ENCODE measurements around the gene EPAS1. TPM values are rescaled to one million over a fixed set of nuclear protein-coding genes. Genes with fewer than 3 reads are reported as not detected.
A peak's percentile ranks its signal among the peaks of the same experiment; 100 is the strongest.

The EPAS1 gene
- total and polyA plus RNA-seq, 7 donors: 39.2 to 123 (median 80.4) TPM

DNA sequence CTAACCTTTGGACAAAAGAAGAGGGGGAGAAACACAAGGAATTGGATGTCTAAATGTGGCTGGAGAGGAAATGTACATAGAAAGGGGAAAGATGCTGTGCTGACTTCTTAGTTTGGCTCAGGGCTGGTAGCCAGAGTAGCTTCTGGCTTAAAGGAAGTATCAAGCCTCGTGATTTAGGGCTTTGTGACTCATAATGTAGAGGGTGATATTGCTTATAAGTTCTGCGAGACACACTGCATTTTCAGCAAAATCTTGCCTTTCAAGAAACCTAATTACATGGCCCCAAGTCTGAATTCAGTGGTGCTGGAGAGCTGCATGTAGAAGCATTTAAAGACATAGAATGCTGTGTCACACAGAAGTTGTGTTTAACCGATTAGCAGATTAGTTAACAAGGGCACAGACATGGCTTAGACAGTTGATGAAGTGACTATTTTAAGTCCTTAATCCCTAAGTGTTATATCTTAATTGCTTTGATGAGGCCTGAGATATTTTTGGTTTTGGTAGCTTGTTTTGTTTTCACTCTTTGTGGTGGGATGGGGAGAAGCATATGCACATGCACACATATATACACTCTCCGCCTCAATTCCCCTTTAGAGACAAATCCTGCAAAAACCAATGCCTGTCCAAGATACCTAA lies 66.4 kb downstream of the EPAS1 start:
- Histone ChIP-seq H3K27ac (no peak overlapping the region), H3K9me3 (no peaks in the 10 kb centered on the region), H3K4me3 (no peak overlapping the region), H3K36me3 (ENCODE audit: insufficient read depth in 1 of 2, low read depth in 1 of 2) (peaks cover 4 to 35% of the 10 kb centered on the region in 2 donors), H3K4me1 (peaks cover 14% of the 10 kb centered on the region), H3K27me3 (ENCODE audit: insufficient read depth in 3 of 3, low read length in 2 of 3) (no peaks in the 10 kb centered on the region)
- intact Hi-C loops (cut with DNase I): loop anchor here (2.0 to 10.0 kb wide), 5 partner anchors 66 to 371 kb away; partner anchors contain the start of gene EPAS1 (in 1 of the 2)
- ATAC-seq: no peak
- 80 to 82% (median 81%) methylated on average over 4 of the region's 4 CpGs for WGBS, 3 donors
- TF ChIP-seq, protein P1, sequence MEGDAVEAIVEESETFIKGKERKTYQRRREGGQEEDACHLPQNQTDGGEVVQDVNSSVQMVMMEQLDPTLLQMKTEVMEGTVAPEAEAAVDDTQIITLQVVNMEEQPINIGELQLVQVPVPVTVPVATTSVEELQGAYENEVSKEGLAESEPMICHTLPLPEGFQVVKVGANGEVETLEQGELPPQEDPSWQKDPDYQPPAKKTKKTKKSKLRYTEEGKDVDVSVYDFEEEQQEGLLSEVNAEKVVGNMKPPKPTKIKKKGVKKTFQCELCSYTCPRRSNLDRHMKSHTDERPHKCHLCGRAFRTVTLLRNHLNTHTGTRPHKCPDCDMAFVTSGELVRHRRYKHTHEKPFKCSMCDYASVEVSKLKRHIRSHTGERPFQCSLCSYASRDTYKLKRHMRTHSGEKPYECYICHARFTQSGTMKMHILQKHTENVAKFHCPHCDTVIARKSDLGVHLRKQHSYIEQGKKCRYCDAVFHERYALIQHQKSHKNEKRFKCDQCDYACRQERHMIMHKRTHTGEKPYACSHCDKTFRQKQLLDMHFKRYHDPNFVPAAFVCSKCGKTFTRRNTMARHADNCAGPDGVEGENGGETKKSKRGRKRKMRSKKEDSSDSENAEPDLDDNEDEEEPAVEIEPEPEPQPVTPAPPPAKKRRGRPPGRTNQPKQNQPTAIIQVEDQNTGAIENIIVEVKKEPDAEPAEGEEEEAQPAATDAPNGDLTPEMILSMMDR (IDR thresholded peaks at IDR 0.05): no peak
- DNase-seq: no peak

DNA sequence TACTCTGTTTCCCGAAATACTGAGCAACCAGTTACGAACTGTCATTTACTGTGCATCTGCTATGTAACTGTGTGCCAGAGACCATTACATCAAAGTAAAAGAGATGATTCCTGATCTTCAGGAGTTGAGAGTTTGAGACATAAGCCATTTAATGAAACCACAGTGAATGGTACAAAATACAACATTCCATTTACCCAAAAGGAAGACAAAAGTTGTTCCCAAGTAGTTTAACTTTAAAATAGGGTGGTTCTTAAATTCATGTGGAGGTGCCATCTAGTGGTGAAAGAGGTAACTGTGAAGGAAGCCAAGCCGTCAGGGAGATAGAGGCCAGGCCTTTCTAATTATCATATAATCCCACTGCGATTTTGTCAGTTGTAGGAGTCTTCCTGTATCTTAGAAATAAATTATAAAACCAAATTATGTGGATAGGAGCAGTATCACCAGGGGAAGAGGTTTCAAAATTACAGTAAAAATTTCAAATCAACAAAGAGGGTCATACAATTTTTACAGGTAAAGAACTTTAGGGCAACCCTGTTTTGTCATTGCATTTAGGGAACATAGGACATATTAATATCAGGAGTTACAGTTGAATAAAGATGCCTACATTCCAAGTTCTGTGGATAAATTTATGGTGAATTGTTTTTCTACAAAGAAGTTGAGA lies 67.7 kb downstream of the EPAS1 start:
- intact Hi-C loops (cut with DNase I): loop anchor here (2.0 to 10.0 kb wide), 7 partner anchors 68 to 373 kb away; partner anchors contain the start of gene EPAS1 (in 2 of the 2)
- DNase-seq: no peak
- Histone ChIP-seq H3K36me3 (ENCODE audit: insufficient read depth in 1 of 2, low read depth in 1 of 2) (peaks cover 4 to 46% of the 10 kb centered on the region in 2 donors), H3K27ac (no peak overlapping the region), H3K9me3 (no peaks in the 10 kb centered on the region), H3K4me3 (no peak overlapping the region), H3K4me1 (peaks cover 14% of the 10 kb centered on the region), H3K27me3 (ENCODE audit: insufficient read depth in 3 of 3, low read length in 2 of 3) (no peaks in the 10 kb centered on the region)
- ATAC-seq: peak; percentile 56 to 80 (median 60)
- TF ChIP-seq, protein P1 (IDR thresholded peaks at IDR 0.05): peak; percentile 89
- WGBS, 3 donors: 51 to 57% (median 54%) methylated on average over 4 of the region's 4 CpGs

DNA sequence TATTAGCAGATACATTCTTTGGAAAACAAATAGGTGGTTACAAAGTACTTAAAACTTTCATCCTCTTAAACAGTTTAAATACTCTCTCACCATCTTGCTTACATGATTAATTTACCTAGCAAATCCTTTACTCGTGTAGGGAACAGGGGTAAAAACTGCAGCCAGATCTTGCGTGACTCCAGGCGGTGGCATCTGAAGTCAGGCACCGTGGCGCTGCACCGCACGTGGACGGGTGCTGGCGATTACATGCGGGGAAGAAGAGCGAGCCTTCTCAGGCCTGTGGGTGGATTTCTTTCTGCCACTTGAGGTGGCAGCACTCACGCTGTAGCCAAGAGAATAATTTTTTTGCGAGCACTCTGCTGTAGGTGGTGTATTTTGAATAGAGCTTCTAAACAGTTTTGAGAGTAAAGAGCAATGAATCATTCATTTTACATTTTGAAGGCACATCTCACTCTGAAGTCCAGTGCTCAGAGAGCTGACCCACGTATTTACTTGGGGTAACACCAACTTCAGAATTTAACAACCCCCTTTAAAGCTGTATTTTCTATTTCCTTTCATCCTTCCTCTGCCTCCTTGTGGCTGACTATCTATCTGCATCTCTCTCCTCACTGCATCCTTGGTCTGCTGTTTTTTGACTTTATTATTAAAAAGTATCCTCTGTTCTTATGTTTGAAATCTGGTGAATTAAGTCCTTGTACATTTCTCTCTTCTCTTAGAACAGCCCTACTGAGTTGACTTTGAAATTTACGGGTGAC lies 68.9 kb downstream of the EPAS1 start:
- Histone ChIP-seq H3K4me1 (peaks cover 14% of the 10 kb centered on the region), H3K9me3 (no peaks in the 10 kb centered on the region), H3K4me3 (no peak overlapping the region), H3K27ac (no peak overlapping the region), H3K27me3 (ENCODE audit: insufficient read depth in 3 of 3, low read length in 2 of 3) (no peaks in the 10 kb centered on the region), H3K36me3 (ENCODE audit: insufficient read depth in 1 of 2, low read depth in 1 of 2) (peaks cover under 1 to 46% of the 10 kb centered on the region in 2 donors)
- TF ChIP-seq, protein P1 (IDR thresholded peaks at IDR 0.05): peak; percentile 26
- WGBS, 3 donors: 76 to 85% (median 80%) methylated on average over 15 of the region's 15 CpGs
- ATAC-seq (no peak), DNase-seq (no peak)
- intact Hi-C loops (cut with DNase I): loop anchor here (2.0 to 10.0 kb wide), 5 partner anchors 69 to 354 kb away; partner anchors contain the start of gene EPAS1 (in 1 of the 2)

DNA sequence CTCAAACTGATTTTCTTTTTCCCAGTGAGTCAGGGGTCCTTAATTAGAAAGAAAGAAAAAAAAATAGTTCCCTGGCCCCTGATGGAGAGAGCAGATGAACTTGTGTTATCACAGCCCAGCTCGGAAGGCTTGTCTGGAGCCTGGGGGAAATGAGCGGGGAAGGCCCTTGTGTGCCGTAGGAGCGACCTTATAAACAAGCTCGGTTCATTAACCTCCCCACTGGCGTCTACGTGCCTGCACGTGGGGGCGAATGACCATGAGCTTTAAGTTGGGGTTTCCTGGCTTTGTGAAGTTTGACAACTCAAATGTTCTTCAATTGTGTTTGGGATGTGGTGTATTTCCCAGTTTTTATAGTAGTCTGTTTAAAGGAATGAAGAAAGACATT lies 69.5 kb downstream of the EPAS1 start:
- Histone ChIP-seq H3K4me3 (no peak overlapping the region), H3K36me3 (ENCODE audit: insufficient read depth in 1 of 2, low read depth in 1 of 2) (peaks cover 4 to 42% of the 10 kb centered on the region in 2 donors), H3K27me3 (ENCODE audit: insufficient read depth in 3 of 3, low read length in 2 of 3) (no peaks in the 10 kb centered on the region), H3K27ac (peak overlapping the region; percentile 58), H3K4me1 (peaks cover 14% of the 10 kb centered on the region), H3K9me3 (no peaks in the 10 kb centered on the region)
- intact Hi-C loops (cut with DNase I): loop anchor here (5.0 to 10.0 kb wide), 4 partner anchors 69 to 354 kb away; partner anchors contain the start of gene EPAS1 (in 1 of the 2)
- ATAC-seq: no peak
- WGBS, 3 donors: 65 to 71% (median 69%) methylated on average over 9 of the region's 9 CpGs
- TF ChIP-seq, protein P1 (IDR thresholded peaks at IDR 0.05): no peak
- no peak for DNase-seq

All from psoas muscle (tissue), 8 donors.